GM23338 (cell line): ENCODE data around the gene ARHGEF9. TPM values are rescaled to one million over a fixed set of nuclear protein-coding genes. Genes with fewer than 3 reads are reported as not detected.

Experiments used
- ATAC-seq: fragments of 200-7000 bp; cut with Tn5 transposase; 3 replicates; pipeline ENCODE4 v1.9.1; 2020
- DNase-seq: peaks from one replicate; pipeline ENCODE4 v3.0.0-alpha.2; 2015; ENCODE audit warnings: low spot score
- H2AFZ ChIP-seq: fragments of 200-600 bp; sonication (generic); 2 replicates; pipeline ENCODE4 v1.8.0; 2016; ENCODE audit warnings: antibody characterized with exemption, mild to moderate bottlenecking, moderate library complexity
- H3F3A ChIP-seq: fragments of 200-600 bp; sonication (generic); replicated peaks from 2 replicates; pipeline ENCODE4 v1.8.0; 2017; ENCODE audit warnings: antibody characterized with exemption, mixed run types, low read depth
- H3K27ac ChIP-seq: fragments of 200-600 bp; sonication (generic); 2 replicates; pipeline ENCODE4 v1.6.1; 2016; ENCODE audit warnings: low read depth
- H3K27me3 ChIP-seq: fragments of 200-600 bp; sonication (generic); 2 replicates; pipeline ENCODE4 v1.8.0; 2016; ENCODE audit warnings: mild to moderate bottlenecking, mixed run types, moderate library complexity; ENCODE audit not compliant: insufficient read depth
- H3K36me3 ChIP-seq: fragments of 200-600 bp; sonication (generic); 2 replicates; pipeline ENCODE4 v1.8.0; 2016; ENCODE audit warnings: mild to moderate bottlenecking; ENCODE audit not compliant: insufficient read depth
- H3K4me1 ChIP-seq: fragments of 200-600 bp; sonication (generic); 2 replicates; pipeline ENCODE4 v1.8.0; 2016; ENCODE audit warnings: mild to moderate bottlenecking, moderate library complexity; ENCODE audit not compliant: insufficient read depth
- H3K4me2 ChIP-seq: fragments of 200-600 bp; sonication (generic); 2 replicates; pipeline ENCODE4 v1.7.1; 2017; ENCODE audit warnings: mixed run types
- H3K4me3 ChIP-seq: fragments of 200-600 bp; sonication (generic); 2 replicates; pipeline ENCODE4 v1.6.1; 2016; ENCODE audit warnings: mixed run types
- H3K79me2 ChIP-seq: fragments of 200-600 bp; sonication (generic); replicated peaks from 2 replicates; pipeline ENCODE4 v1.8.0; 2017; ENCODE audit warnings: mild to moderate bottlenecking; ENCODE audit not compliant: insufficient read depth
- H3K9me2 ChIP-seq: fragments of 200-600 bp; sonication (generic); 2 replicates; pipeline ENCODE4 v1.8.0; 2017; ENCODE audit not compliant: insufficient read depth
- H4K20me1 ChIP-seq: fragments of 200-600 bp; sonication (generic); replicated peaks from 2 replicates; pipeline ENCODE4 v1.8.0; 2017; ENCODE audit warnings: mild to moderate bottlenecking; ENCODE audit not compliant: insufficient read depth
- H3K27ac Mint-ChIP-seq: 2 replicates; pipeline ENCODE4 v1.8.0; 2020; ENCODE audit warnings: inconsistent platforms, mild to moderate bottlenecking, moderate library complexity, mixed read lengths
- H3K27me3 Mint-ChIP-seq: 3 replicates; pipeline ENCODE4 v1.8.0; 2022; ENCODE audit warnings: low read depth, mild to moderate bottlenecking, moderate library complexity, mixed read lengths, inconsistent platforms; ENCODE audit not compliant: insufficient read depth, poor library complexity
- H3K36me3 Mint-ChIP-seq: 3 replicates; pipeline ENCODE4 v1.8.0; 2021; ENCODE audit warnings: low read depth, mild to moderate bottlenecking, inconsistent platforms, moderate library complexity, mixed read lengths
- H3K4me1 Mint-ChIP-seq: 3 replicates; pipeline ENCODE4 v1.8.0; 2020; ENCODE audit warnings: mild to moderate bottlenecking, inconsistent platforms, mixed read lengths
- H3K4me3 Mint-ChIP-seq: 3 replicates; pipeline ENCODE4 v1.8.0; 2021; ENCODE audit warnings: moderate library complexity, mild to moderate bottlenecking, inconsistent platforms, mixed read lengths
- H3K9me3 Mint-ChIP-seq: 3 replicates; pipeline ENCODE4 v1.8.0; 2020; ENCODE audit warnings: moderate library complexity, mild to moderate bottlenecking, inconsistent platforms, mixed read lengths
- ETS1 ChIP-seq: IDR thresholded peaks from 2 replicates; pipeline ENCODE4 v1.6.1; 2016; ENCODE audit warnings: antibody characterized with exemption
- POLR2AphosphoS5 ChIP-seq: IDR thresholded peaks from 2 replicates; pipeline ENCODE4 v1.6.1; 2016; ENCODE audit warnings: antibody characterized with exemption, low read depth
- STAT1 ChIP-seq: IDR thresholded peaks from one replicate; pipeline ENCODE4 v1.6.1; 2016; ENCODE audit warnings: antibody characterized with exemption; ENCODE audit not compliant: unreplicated experiment
- ZNF331 ChIP-seq: fragments of 250-450 bp; sonication (Bioruptor Pico); IDR thresholded peaks from 2 replicates; pipeline ENCODE4 v1.5.0; 2020; ENCODE audit warnings: low read depth, mild to moderate bottlenecking, moderate library complexity
- ZNF462 ChIP-seq: fragments of 250-450 bp; sonication (Bioruptor Pico); IDR thresholded peaks from 2 replicates; pipeline ENCODE4 v1.5.0; 2020; ENCODE audit warnings: mild to moderate bottlenecking, moderate library complexity
- polyA plus RNA-seq: library from polyadenylated mRNA; unstranded; fragments of >200 nt; fragmentation: Nextera tagmentation; extraction: Ambion mirVana; gene quantifications from 2 replicates; pipeline ENCODE4 v1.2.1, GENCODE V29; 2016
- total RNA-seq: library from RNA; depleted of rRNA; stranded (reverse); fragments of >200 nt; shearing (Covaris generic); gene quantifications from 2 replicates; pipeline ENCODE4 v1.2.3, GENCODE V29; 2014

The ARHGEF9 gene
- total and polyA plus RNA-seq, 2 experiments from 2014 or later: 23.1 to 35.9 TPM

GRCh38 chrX:63719633-63720032 is 65.4 kb downstream of the ARHGEF9 start:
- Mint-ChIP-seq H3K4me1 (peaks cover 13% of the 10 kb centered on the region; the same call in 2 of the 3 replicates), H3K4me3 (no peak overlapping the region), H3K27me3 (no peaks in the 10 kb centered on the region), H3K9me3 (no peaks in the 10 kb centered on the region), H3K27ac (no peak overlapping the region), H3K36me3 (peaks cover 8% of the 10 kb centered on the region; the same call in 2 of the 3 replicates)
- H3K79me2 ChIP-seq: 0 out of 2 replicates have a peak, but pooled peaks cover 2% of the 10 kb centered on the region
- peaks cover 14% of the 10 kb centered on the region for H3K4me1 ChIP-seq
- H3K27ac ChIP-seq: no peak overlapping the region
- no peaks in the 10 kb centered on the region for H3K27me3 ChIP-seq
- ATAC-seq (no peak), DNase-seq (no peak)
- TF ChIP-seq POLR2AphosphoS5: no peak
- TF ChIP-seq ETS1: no peak
- TF ChIP-seq STAT1: no peak
- TF ChIP-seq ZNF462: no peak
- no peak for TF ChIP-seq ZNF331
- H3K36me3 ChIP-seq: no peaks in the 10 kb centered on the region
- no peak overlapping the region for H2AFZ ChIP-seq
- no peak overlapping the region for H3K4me2 ChIP-seq
- no peaks in the 10 kb centered on the region for H3F3A ChIP-seq
- H4K20me1 ChIP-seq: no peaks in the 10 kb centered on the region
- no peak overlapping the region for H3K4me3 ChIP-seq
- no peaks in the 10 kb centered on the region for H3K9me2 ChIP-seq
